Measurements from ENCODE around the gene ADAM22.
"Not testable (repeated sequence)": the region's sequence is repeated elsewhere in the genome, so short reads cannot be mapped to it uniquely, and the experiment has no call there.

ADAM22 gene

GRCh38 chr7:87922759-87923395 lies 11.2 kb upstream of the ADAM22 start:
- not testable (repeated sequence) for H3K27me3 ChIP-seq (replicated peaks; ENCODE audit: control insufficient read depth, insufficient read depth, low read length); DNase-seq (ENCODE audit: low read depth); H3K36me3 ChIP-seq (ENCODE audit: control insufficient read depth, insufficient read depth, low read length, severe bottlenecking); H3K9ac ChIP-seq (ENCODE audit: low read length); H3K4me3 ChIP-seq (ENCODE audit: low read length); H3K9me3 ChIP-seq (ENCODE audit: control insufficient read depth, low read length)
- peaks cover 13% of the 10 kb centered on the region for H3K4me1 ChIP-seq (ENCODE audit: control insufficient read depth, insufficient read depth, low read length)

- DNase-seq (ENCODE audit: low read depth) = no peak
Measured at GRCh38 chr7:87926581-87927461, 7.2 kb upstream of the ADAM22 start.

GRCh38 chr7:87933605-87933952 lies 472 bp upstream of the ADAM22 start:
- no peak for DNase-seq (ENCODE audit: low read depth)
- Histone ChIP-seq H3K9ac (ENCODE audit: low read length) (peak overlapping the region; percentile 72), H3K4me1 (ENCODE audit: control insufficient read depth, insufficient read depth, low read length) (peaks cover 13% of the 10 kb centered on the region), H3K4me3 (ENCODE audit: low read length) (peak overlapping the region; percentile 87), H3K9me3 (ENCODE audit: control insufficient read depth, low read length) (no peaks in the 10 kb centered on the region), H3K27me3 (replicated peaks; ENCODE audit: control insufficient read depth, insufficient read depth, low read length) (no peaks in the 10 kb centered on the region), H3K36me3 (ENCODE audit: control insufficient read depth, insufficient read depth, low read length, severe bottlenecking) (no peaks in the 10 kb centered on the region)

More at GRCh38 chr7:87926581-87927461, 7.2 kb upstream of the ADAM22 start:
- Histone ChIP-seq H3K4me3 (ENCODE audit: low read length) (no peak overlapping the region), H3K36me3 (ENCODE audit: control insufficient read depth, insufficient read depth, low read length, severe bottlenecking) (no peaks in the 10 kb centered on the region), H3K4me1 (ENCODE audit: control insufficient read depth, insufficient read depth, low read length) (peaks cover 13% of the 10 kb centered on the region), H3K9me3 (ENCODE audit: control insufficient read depth, low read length) (no peaks in the 10 kb centered on the region), H3K9ac (ENCODE audit: low read length) (no peak overlapping the region), H3K27me3 (replicated peaks; ENCODE audit: control insufficient read depth, insufficient read depth, low read length) (no peaks in the 10 kb centered on the region)

GRCh38 chr7:87934699-87935383 lies 790 bp downstream of the ADAM22 start:
- Histone ChIP-seq H3K36me3 (ENCODE audit: control insufficient read depth, insufficient read depth, low read length, severe bottlenecking) (no peaks in the 10 kb centered on the region), H3K4me1 (ENCODE audit: control insufficient read depth, insufficient read depth, low read length) (peaks cover 13% of the 10 kb centered on the region), H3K9me3 (ENCODE audit: control insufficient read depth, low read length) (no peaks in the 10 kb centered on the region), H3K9ac (ENCODE audit: low read length) (peak overlapping the region; percentile 72), H3K4me3 (ENCODE audit: low read length) (peak overlapping the region; percentile 87), H3K27me3 (replicated peaks; ENCODE audit: control insufficient read depth, insufficient read depth, low read length) (no peaks in the 10 kb centered on the region)
- peak; percentile 33 for DNase-seq (ENCODE audit: low read depth)

- peaks cover 13% of the 10 kb centered on the region for H3K4me1 ChIP-seq (ENCODE audit: control insufficient read depth, insufficient read depth, low read length)
- peak overlapping the region; percentile 87 for H3K4me3 ChIP-seq (ENCODE audit: low read length)
- no peaks in the 10 kb centered on the region for H3K36me3 ChIP-seq (ENCODE audit: control insufficient read depth, insufficient read depth, low read length, severe bottlenecking)
- no peaks in the 10 kb centered on the region for H3K27me3 ChIP-seq (replicated peaks; ENCODE audit: control insufficient read depth, insufficient read depth, low read length)
- no peaks in the 10 kb centered on the region for H3K9me3 ChIP-seq (ENCODE audit: control insufficient read depth, low read length)
- DNase-seq (ENCODE audit: low read depth) = peak; percentile 2
- H3K9ac ChIP-seq (ENCODE audit: low read length) = no peak overlapping the region
Measured at GRCh38 chr7:87935384-87935706, 1.3 kb downstream of the ADAM22 start.

- Histone ChIP-seq H3K4me3 (ENCODE audit: low read length) (no peak overlapping the region), H3K9me3 (ENCODE audit: control insufficient read depth, low read length) (no peaks in the 10 kb centered on the region), H3K27me3 (replicated peaks; ENCODE audit: control insufficient read depth, insufficient read depth, low read length) (no peaks in the 10 kb centered on the region), H3K9ac (ENCODE audit: low read length) (no peak overlapping the region), H3K36me3 (ENCODE audit: control insufficient read depth, insufficient read depth, low read length, severe bottlenecking) (no peaks in the 10 kb centered on the region), H3K4me1 (ENCODE audit: control insufficient read depth, insufficient read depth, low read length) (no peaks in the 10 kb centered on the region)
- DNase-seq (ENCODE audit: low read depth) = no peak
Measured at GRCh38 chr7:87941138-87941537, 7.1 kb downstream of the ADAM22 start.

GRCh38 chr7:87944547-87944946 lies 10.5 kb downstream of the ADAM22 start:
- no peak for DNase-seq (ENCODE audit: low read depth)
- Histone ChIP-seq H3K27me3 (replicated peaks; ENCODE audit: control insufficient read depth, insufficient read depth, low read length) (no peaks in the 10 kb centered on the region), H3K36me3 (ENCODE audit: control insufficient read depth, insufficient read depth, low read length, severe bottlenecking) (no peaks in the 10 kb centered on the region), H3K9me3 (ENCODE audit: control insufficient read depth, low read length) (no peaks in the 10 kb centered on the region), H3K4me3 (ENCODE audit: low read length) (no peak overlapping the region), H3K4me1 (ENCODE audit: control insufficient read depth, insufficient read depth, low read length) (peaks cover 3% of the 10 kb centered on the region), H3K9ac (ENCODE audit: low read length) (no peak overlapping the region)

GRCh38 chr7:87945926-87946325 lies 11.9 kb downstream of the ADAM22 start:
- DNase-seq (ENCODE audit: low read depth); H3K27me3 ChIP-seq (replicated peaks; ENCODE audit: control insufficient read depth, insufficient read depth, low read length); H3K4me3 ChIP-seq (ENCODE audit: low read length); H3K9ac ChIP-seq (ENCODE audit: low read length); H3K4me1 ChIP-seq (ENCODE audit: control insufficient read depth, insufficient read depth, low read length); H3K36me3 ChIP-seq (ENCODE audit: control insufficient read depth, insufficient read depth, low read length, severe bottlenecking); H3K9me3 ChIP-seq (ENCODE audit: control insufficient read depth, low read length): not testable (repeated sequence)

- no peak overlapping the region for H3K4me3 ChIP-seq (ENCODE audit: low read length)
- no peak for DNase-seq (ENCODE audit: low read depth)
- no peaks in the 10 kb centered on the region for H3K9me3 ChIP-seq (ENCODE audit: control insufficient read depth, low read length)
- peaks cover 3% of the 10 kb centered on the region for H3K4me1 ChIP-seq (ENCODE audit: control insufficient read depth, insufficient read depth, low read length)
- H3K27me3 ChIP-seq (replicated peaks; ENCODE audit: control insufficient read depth, insufficient read depth, low read length) = no peaks in the 10 kb centered on the region
- no peak overlapping the region for H3K9ac ChIP-seq (ENCODE audit: low read length)
- H3K36me3 ChIP-seq (ENCODE audit: control insufficient read depth, insufficient read depth, low read length, severe bottlenecking) = no peaks in the 10 kb centered on the region
Measured at GRCh38 chr7:87948371-87948770, 14.3 kb downstream of the ADAM22 start.

- no peaks in the 10 kb centered on the region for H3K4me1 ChIP-seq (ENCODE audit: control insufficient read depth, insufficient read depth, low read length)
- no peak overlapping the region for H3K4me3 ChIP-seq (ENCODE audit: low read length)
- H3K27me3 ChIP-seq (replicated peaks; ENCODE audit: control insufficient read depth, insufficient read depth, low read length) = no peaks in the 10 kb centered on the region
- DNase-seq (ENCODE audit: low read depth) = no peak
- H3K36me3 ChIP-seq (ENCODE audit: control insufficient read depth, insufficient read depth, low read length, severe bottlenecking) = no peaks in the 10 kb centered on the region
- H3K9me3 ChIP-seq (ENCODE audit: control insufficient read depth, low read length) = no peaks in the 10 kb centered on the region
- no peak overlapping the region for H3K9ac ChIP-seq (ENCODE audit: low read length)
Measured at GRCh38 chr7:87959336-87959735, 25.3 kb downstream of the ADAM22 start.

- Histone ChIP-seq H3K9me3 (ENCODE audit: control insufficient read depth, low read length) (no peaks in the 10 kb centered on the region), H3K4me3 (ENCODE audit: low read length) (no peak overlapping the region), H3K36me3 (ENCODE audit: control insufficient read depth, insufficient read depth, low read length, severe bottlenecking) (no peaks in the 10 kb centered on the region), H3K4me1 (ENCODE audit: control insufficient read depth, insufficient read depth, low read length) (no peaks in the 10 kb centered on the region), H3K27me3 (replicated peaks; ENCODE audit: control insufficient read depth, insufficient read depth, low read length) (no peaks in the 10 kb centered on the region), H3K9ac (ENCODE audit: low read length) (no peak overlapping the region)
- DNase-seq (ENCODE audit: low read depth) = no peak
Measured at GRCh38 chr7:87960239-87960638, 26.2 kb downstream of the ADAM22 start.
